NB4 (cell line): ENCODE data around the gene IL20RA.

Experiments
- DNase-seq: peaks from one replicate; pipeline ENCODE4 v3.0.0; 2010; ENCODE audit warnings: low read depth
- H3K4me3 ChIP-seq: one replicate; pipeline ENCODE4 v1.5.1; 2011; ENCODE audit warnings: mild to moderate bottlenecking, low read depth, low read length, moderate library complexity
- CTCF ChIP-seq: IDR thresholded peaks from one replicate; pipeline ENCODE4 v1.5.1; 2012; ENCODE audit warnings: low read depth, low read length
- MAX ChIP-seq: IDR thresholded peaks from 2 replicates; pipeline ENCODE4 v1.6.1; 2011; ENCODE audit warnings: low read depth, low read length
- MYC ChIP-seq: IDR thresholded peaks from 2 replicates; pipeline ENCODE4 v1.6.1; 2011; ENCODE audit warnings: low read depth, low read length
- POLR2A ChIP-seq: IDR thresholded peaks from 2 replicates; pipeline ENCODE4 v1.6.1; 2011; ENCODE audit warnings: mild to moderate bottlenecking; ENCODE audit not compliant: insufficient read length; ENCODE audit errors: extremely low read depth

The IL20RA gene

GRCh38 chr6:137024237-137024990 is 20.4 kb downstream of the IL20RA start:
- TF ChIP-seq CTCF (no peak), MYC (no peak), MAX (no peak), POLR2A (no peak)
- no peak overlapping the region for H3K4me3 ChIP-seq
- no peak for DNase-seq

GRCh38 chr6:137020776-137021175 is 24.0 kb downstream of the IL20RA start:
- DNase-seq, result no peak
- TF ChIP-seq POLR2A (no peak), MYC (no peak), MAX (no peak), CTCF (no peak)
- no peak overlapping the region for H3K4me3 ChIP-seq

GRCh38 chr6:137019476-137020272 is 25.1 kb downstream of the IL20RA start:
- DNase-seq, result no peak
- no peak overlapping the region for H3K4me3 ChIP-seq
- TF ChIP-seq MAX (no peak), CTCF (no peak), MYC (no peak), POLR2A (no peak)

- no peak overlapping the region for H3K4me3 ChIP-seq
- DNase-seq, result no peak
- no peak for TF ChIP-seq MAX
- no peak for TF ChIP-seq MYC
- no peak for TF ChIP-seq CTCF
- no peak for TF ChIP-seq POLR2A
Measured at GRCh38 chr6:137017081-137017480, 27.7 kb downstream of the IL20RA start.

GRCh38 chr6:137016356-137016755 is 28.4 kb downstream of the IL20RA start:
- no peak overlapping the region for H3K4me3 ChIP-seq
- TF ChIP-seq POLR2A, result no peak
- no peak for TF ChIP-seq MAX
- DNase-seq, result no peak

GRCh38 chr6:137015943-137016342 is 28.8 kb downstream of the IL20RA start:
- DNase-seq, result no peak
- no peak overlapping the region for H3K4me3 ChIP-seq
- TF ChIP-seq MYC (no peak), MAX (no peak), CTCF (no peak), POLR2A (no peak)
